K562 (cell line): ENCODE data around the gene ISG20L2. TPM values are rescaled to one million over a fixed set of nuclear protein-coding genes. Genes with fewer than 3 reads are reported as not detected.

Experiments
- ATAC-seq: fragments of 200-7000 bp; cut with Tn5 transposase; 3 replicates; pipeline ENCODE4 v1.9.1; 2020; ENCODE audit warnings: moderate library complexity
- BruUV-seq: library from RNA; stranded (reverse); fragments of 400-500 nt; replicated peaks from 2 replicates; lab custom pipeline; 2021; lab: Mats Ljungman, UMichigan
- CTCF ChIA-PET: fragments of 300-600 bp; formaldehyde crosslinking; extraction: SDS; loops from one replicate; lab custom pipeline; 2021; ENCODE audit warnings: low intra/inter-chr PET ratio; lab: Yijun Ruan, JAX
- POLR2A ChIA-PET: fragments of 300-600, 350-650 bp; sonication (Branson Sonifier 250); formaldehyde crosslinking; extraction: SDS; loops from one replicate; lab custom pipeline; 2021; ENCODE audit warnings: antibody characterized with exemption, inconsistent platforms; lab: Yijun Ruan, JAX
- DNase-seq, 4 experiments: peaks; one replicate each; pipeline versions ENCODE4 v3.0.0 to v3.0.0-alpha.2; 2011 to 2018; ENCODE audit warnings: low spot score in 3 of 4, mixed read lengths in 3 of 4; ENCODE audit errors: extremely low read depth in 1 of 4
- FAIRE-seq: peaks from 2 replicates; lab custom pipeline; 2011; peaks lifted over from hg19 to GRCh38; lab: Jason Lieb, UNC
- H2AFZ ChIP-seq: 2 replicates; pipeline ENCODE4 v1.6.0; 2011; ENCODE audit warnings: low read depth, low read length, control low read depth, inconsistent platforms
- H3K27ac ChIP-seq: fragments of 200-600 bp; 3 replicates; pipeline ENCODE4 v1.8.0; 2011; ENCODE audit warnings: low read depth, mild to moderate bottlenecking, control low read depth, inconsistent platforms, low read length, moderate library complexity, mixed read lengths; ENCODE audit errors: extremely low read depth
- H3K27me3 ChIP-seq, 2 experiments: fragments of 300-600 bp in 1 of 2; 2 replicates in 1 of 2; 3 replicates in 1 of 2; pipeline versions ENCODE4 v1.6.0 to v1.8.0; 2011; ENCODE audit warnings: inconsistent platforms in 2 of 2, low read length in 2 of 2, mild to moderate bottlenecking in 1 of 2, mixed read lengths in 1 of 2, moderate library complexity in 1 of 2; ENCODE audit not compliant: control insufficient read depth in 2 of 2, insufficient read depth in 2 of 2
- H3K36me3 ChIP-seq: fragments of 300-600 bp; 3 replicates; pipeline ENCODE4 v1.8.0; 2011; ENCODE audit warnings: mild to moderate bottlenecking, low read length, inconsistent platforms; ENCODE audit not compliant: control insufficient read depth, insufficient read depth
- H3K4me1 ChIP-seq, 2 experiments: fragments of 200-600 bp in 1 of 2; replicated peaks in 1 of 2; 2 replicates in 1 of 2; 3 replicates in 1 of 2; pipeline versions ENCODE4 v1.5.1 to v1.8.0; 2011; ENCODE audit warnings: inconsistent platforms in 2 of 2, low read length in 2 of 2, mild to moderate bottlenecking in 1 of 2, mixed read lengths in 1 of 2, moderate library complexity in 1 of 2; ENCODE audit not compliant: control insufficient read depth in 2 of 2, insufficient read depth in 2 of 2
- H3K4me2 ChIP-seq: 2 replicates; pipeline ENCODE4 v1.6.1; 2011; ENCODE audit warnings: low read length, control low read depth, inconsistent platforms, mixed read lengths; ENCODE audit not compliant: insufficient read depth
- H3K4me3 ChIP-seq: fragments of 200-600 bp; sonication (generic), shearing (Covaris generic); 2 replicates; pipeline ENCODE4 v1.5.1; 2016; ENCODE audit warnings: control low read depth, inconsistent platforms
- H3K79me2 ChIP-seq: fragments of 200-600 bp; 3 replicates; pipeline ENCODE4 v1.8.0; 2011; ENCODE audit warnings: low read length, inconsistent platforms; ENCODE audit not compliant: control insufficient read depth, insufficient read depth
- H3K9ac ChIP-seq, 2 experiments: 2 replicates each; pipeline versions ENCODE4 v1.6.0 to v1.6.1; 2011; ENCODE audit warnings: low read depth in 2 of 2, low read length in 2 of 2, control low read depth in 1 of 2, inconsistent platforms in 1 of 2, mild to moderate bottlenecking in 1 of 2, mixed read lengths in 1 of 2; ENCODE audit not compliant: insufficient read depth in 1 of 2
- H3K9me1 ChIP-seq: one replicate; pipeline ENCODE4 v1.6.0; 2011; ENCODE audit warnings: inconsistent platforms, mild to moderate bottlenecking, low read length, moderate library complexity; ENCODE audit not compliant: control insufficient read depth, insufficient read depth
- H3K9me3 ChIP-seq: replicated peaks from 2 replicates; pipeline ENCODE4 v1.5.1; 2011; ENCODE audit warnings: low read depth, low read length, inconsistent platforms; ENCODE audit not compliant: control insufficient read depth, insufficient read depth
- H4K20me1 ChIP-seq: replicated peaks from 2 replicates; pipeline ENCODE4 v1.6.1; 2011; ENCODE audit warnings: low read length, inconsistent platforms, mixed read lengths; ENCODE audit not compliant: control insufficient read depth, insufficient read depth
- FOXK1 ChIP-seq: sonication (generic); formaldehyde crosslinking; IDR thresholded peaks from 2 replicates; pipeline ENCODE4 v1.8.0; 2022; ENCODE audit warnings: missing genetic modification reagents, mild to moderate bottlenecking, borderline replicate concordance
- MTA1 ChIP-seq: fragments of 450-650 bp; IDR thresholded peaks from 2 replicates; pipeline ENCODE4 v1.6.1; 2017; ENCODE audit warnings: borderline replicate concordance
- POLR2A ChIP-seq: fragments of 450-650 bp; conservative IDR thresholded peaks from 2 replicates; pipeline ENCODE4 v1.6.1; 2016
- POLR2AphosphoS2 ChIP-seq: IDR thresholded peaks from 2 replicates; pipeline ENCODE4 v1.6.1; 2012; ENCODE audit warnings: low read length, improper control_type of control experiment
- PRMT5 ChIP-seq: sonication (generic); formaldehyde crosslinking; IDR thresholded peaks from 2 replicates; pipeline ENCODE4 v1.5.0; 2020; ENCODE audit warnings: missing genetic modification reagents
- SMARCB1 ChIP-seq: IDR thresholded peaks from 2 replicates; pipeline ENCODE4 v1.6.1; 2011; ENCODE audit warnings: improper control_type of control experiment, low read depth; ENCODE audit not compliant: insufficient read length
- SNRNP70 ChIP-seq: fragments of 200-400 bp; formaldehyde crosslinking; optimal IDR thresholded peaks from 2 replicates; pipeline ENCODE3; 2017; ENCODE audit warnings: low read depth, low read length
- ZNF280B ChIP-seq: fragments of 250-450 bp; sonication (Bioruptor Pico); IDR thresholded peaks from 2 replicates; pipeline ENCODE4 v1.5.1; 2021; ENCODE audit warnings: mild to moderate bottlenecking
- WGBS: fragments of 100-300 bp; shearing (Covaris generic); methylation state at CpG from one replicate; pipeline ENCODE4 v1.1.6; 2016; ENCODE audit warnings: low coverage, mixed read lengths; ENCODE audit not compliant: insufficient coverage; ENCODE audit errors: missing lambda C conversion rate; 5-methylcytosine and 5-hydroxymethylcytosine counted together
- in situ Hi-C: fragments of 300-500 bp; cut with MboI; formaldehyde crosslinking; loops from 4 replicates; pipeline ENCODE4 v1.15.0; 2018; ENCODE audit warnings: inconsistent platforms, mixed read lengths
- intact Hi-C: fragments of 100-400 bp; cut with micrococcal nuclease; formaldehyde crosslinking; loops from 2 replicates; pipeline ENCODE4 v1.14.2; 2022
- polyA plus RNA-seq, 8 experiments: library from polyadenylated mRNA; depleted of rRNA in 4 of 8; stranded (reverse) in 5 of 8; unstranded in 3 of 8; fragments of >200 nt; fragmentation: Nextera tagmentation in 2 of 8; fragmentation: Illumina TruSeq in 1 of 8; extraction: Ambion mirVana in 2 of 8; extraction: Trizol in 1 of 8; gene quantifications; 2 replicates each; pipeline versions ENCODE4 v1.2.1 to v1.2.3, GENCODE V29; 2011 to 2014; ENCODE audit warnings: inconsistent platforms in 1 of 8, missing spikeins in 1 of 8
- total RNA-seq, 7 experiments: library from RNA; depleted of rRNA in 6 of 7; stranded (reverse); fragments of >200 nt in 6 of 7; fragmentation: Illumina TruSeq in 2 of 7; extraction: Trizol in 2 of 7; gene quantifications; 2 replicates each; pipeline versions ENCODE4 v1.2.1 to v1.2.3, GENCODE V29; 2011 to 2021; ENCODE audit warnings: low replicate concordance in 1 of 7

The ISG20L2 gene
- total and polyA plus RNA-seq, 9 of the 15 experiments (the other 6 are each of a cell fraction or from before 2014, with no cell fraction given) = 21.3 to 130 (median 50.3) TPM

DNA sequence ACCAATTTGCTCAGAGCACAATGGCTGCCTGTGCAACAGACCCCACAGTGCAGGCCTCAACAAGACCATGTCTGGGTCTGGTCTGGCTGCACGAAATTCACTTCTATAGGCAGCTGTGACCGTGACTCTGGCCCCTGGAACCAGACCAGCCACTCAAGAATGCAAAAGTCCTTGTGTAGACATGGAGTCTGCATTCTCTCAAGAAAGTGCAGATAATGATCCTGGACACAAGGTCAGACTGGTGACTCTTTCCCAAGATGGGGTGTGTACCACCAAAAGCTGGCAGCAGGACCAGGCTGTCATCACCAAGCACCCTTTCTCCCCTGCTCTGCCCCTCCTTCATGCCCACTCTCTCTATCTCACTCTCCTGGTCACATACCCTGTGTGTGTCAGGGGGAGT, 7.4 kb downstream of the ISG20L2 start:
- Histone ChIP-seq H3K36me3 (peaks cover 61% of the 10 kb centered on the region), H3K9me3 (no peaks in the 10 kb centered on the region), H3K4me2 (no peak overlapping the region), H3K4me3 (no peak overlapping the region), H2AFZ (no peak overlapping the region), H4K20me1 (peaks cover 18% of the 10 kb centered on the region; the same call in 1 of the 2 replicates), H3K4me1 (peaks cover 5 to 10% of the 10 kb centered on the region in 2 experiments; a peak in 2 of 5 replicates), H3K9ac (no peak overlapping the region), H3K9me1 (no peaks in the 10 kb centered on the region), H3K79me2 (peaks cover 39% of the 10 kb centered on the region), H3K27ac (no peak overlapping the region), H3K27me3 (no peaks in the 10 kb centered on the region)
- BruUV-seq = no TSS peak
- 88% methylated on average over 2 of the region's 2 CpGs for WGBS
- TF ChIP-seq ZNF280B (CRISPR knock-in tag) (no peak), PRMT5 (CRISPR knock-in tag) (no peak), POLR2AphosphoS2 (0 out of 2 replicates have a peak, but pooled peaks have one; percentile 10), FOXK1 (CRISPR knock-in tag) (no peak), SMARCB1 (no peak), MTA1 (no peak), SNRNP70 (no peak), POLR2A (0 out of 2 replicates have a peak, but pooled peaks have one; percentile 15)
- intact Hi-C loops (no loop called here), in situ Hi-C loops (no loop called here)
- FAIRE-seq = no peak
- CTCF ChIA-PET = interaction anchor here (0.7 kb wide), 1 partner anchor 32 kb away, joined by 3 read pairs; no protein-coding TSS in a partner anchor
- no peak for DNase-seq
- no peak for ATAC-seq
- POLR2A ChIA-PET = interaction anchor here (0.5 to 1.4 kb wide), 7 partner anchors 9 to 79 kb away, joined by 3 to 6 read pairs (median 4); no protein-coding TSS in a partner anchor
